HEK293 (cell line): Measurements from ENCODE around the gene NCEH1.
"Not testable (repeated sequence)": the region's sequence is repeated elsewhere in the genome, so short reads cannot be mapped to it uniquely, and the experiment has no call there.

Source experiments
- CTCF ChIA-PET: fragments of 350-600 bp; formaldehyde crosslinking; extraction: SDS; loops from one replicate; lab custom pipeline; 2021; ENCODE audit warnings: antibody characterized with exemption; lab: Yijun Ruan, JAX
- POLR2A ChIA-PET: fragments of 300-600 bp; formaldehyde crosslinking; extraction: SDS; loops from one replicate; lab custom pipeline; 2020; ENCODE audit warnings: antibody characterized with exemption, inconsistent platforms; lab: Yijun Ruan, JAX
- H3K27ac ChIP-seq: fragments of 200-500 bp; sonication (Bioruptor generic); 2 replicates; pipeline ENCODE4 v1.5.1; 2014; ENCODE audit warnings: low read depth, low read length, control low read depth, inconsistent platforms; ENCODE audit errors: extremely low read depth
- H3K36me3 ChIP-seq, 2 experiments: fragments of 200-500 bp in 1 of 2; sonication (Bioruptor generic) in 1 of 2; 1 replicate in 1 of 2; 2 replicates in 1 of 2; pipeline ENCODE4 v1.5.1; 2014 to 2017; ENCODE audit warnings: inconsistent platforms in 2 of 2, low read length in 2 of 2; ENCODE audit not compliant: control insufficient read depth in 2 of 2, insufficient read depth in 1 of 2
- H3K4me1 ChIP-seq: fragments of 200-500 bp; sonication (Bioruptor generic); 2 replicates; pipeline ENCODE4 v1.5.1; 2014; ENCODE audit warnings: mild to moderate bottlenecking, low read length, inconsistent platforms; ENCODE audit not compliant: control insufficient read depth, insufficient read depth
- H3K4me3 ChIP-seq: 2 replicates; pipeline ENCODE4 v1.5.1; 2011; ENCODE audit warnings: low read depth, mild to moderate bottlenecking, control low read depth, low read length, moderate library complexity
- H3K9me3 ChIP-seq: fragments of 200-500 bp; sonication (Bioruptor generic); 2 replicates; pipeline ENCODE4 v1.5.1; 2014; ENCODE audit warnings: low read depth, low read length, inconsistent platforms; ENCODE audit not compliant: control insufficient read depth, insufficient read depth
- HIC1 ChIP-seq: fragments of 450-650 bp; formaldehyde crosslinking; IDR thresholded peaks from 2 replicates; pipeline ENCODE4 v1.5.1; 2016; ENCODE audit warnings: missing biosample characterization, missing genetic modification characterization
- KLF17 ChIP-seq: fragments of 450-650 bp; formaldehyde crosslinking; IDR thresholded peaks from 2 replicates; pipeline ENCODE4 v1.5.1; 2016; ENCODE audit warnings: missing biosample characterization, missing genetic modification characterization
- PRDM2 ChIP-seq: fragments of 450-650 bp; formaldehyde crosslinking; IDR thresholded peaks from 2 replicates; pipeline ENCODE4 v1.5.1; 2016; ENCODE audit warnings: missing biosample characterization, missing genetic modification characterization, borderline replicate concordance
- PRDM6 ChIP-seq: fragments of 450-650 bp; formaldehyde crosslinking; IDR thresholded peaks from 2 replicates; pipeline ENCODE4 v1.5.1; 2017; ENCODE audit warnings: missing biosample characterization, missing genetic modification characterization
- TSHZ1 ChIP-seq: fragments of 450-650 bp; formaldehyde crosslinking; IDR thresholded peaks from 2 replicates; pipeline ENCODE4 v1.5.1; 2016; ENCODE audit warnings: missing biosample characterization, missing genetic modification characterization, borderline replicate concordance
- YY2 ChIP-seq: fragments of 450-650 bp; formaldehyde crosslinking; IDR thresholded peaks from 2 replicates; pipeline ENCODE4 v1.5.1; 2016; ENCODE audit warnings: missing biosample characterization, missing genetic modification characterization
- ZNF140 ChIP-seq: fragments of 450-650 bp; formaldehyde crosslinking; IDR thresholded peaks from 2 replicates; pipeline ENCODE4 v1.5.1; 2016; ENCODE audit warnings: missing biosample characterization, missing genetic modification characterization
- ZNF157 ChIP-seq: fragments of 450-650 bp; formaldehyde crosslinking; IDR thresholded peaks from 2 replicates; pipeline ENCODE4 v1.5.1; 2016; ENCODE audit warnings: missing biosample characterization, missing genetic modification characterization
- ZNF2 ChIP-seq: fragments of 450-650 bp; formaldehyde crosslinking; IDR thresholded peaks from 2 replicates; pipeline ENCODE4 v1.5.1; 2016; ENCODE audit warnings: missing biosample characterization, missing genetic modification characterization
- ZNF23 ChIP-seq: fragments of 450-650 bp; formaldehyde crosslinking; IDR thresholded peaks from 2 replicates; pipeline ENCODE4 v1.5.1; 2016; ENCODE audit warnings: missing biosample characterization, missing genetic modification characterization, borderline replicate concordance
- ZNF513 ChIP-seq: fragments of 450-650 bp; IDR thresholded peaks from 2 replicates; pipeline ENCODE4 v1.5.1; 2018; ENCODE audit warnings: missing biosample characterization, missing genetic modification characterization
- ZNF514 ChIP-seq: fragments of 450-650 bp; formaldehyde crosslinking; IDR thresholded peaks from 2 replicates; pipeline ENCODE4 v1.5.1; 2016; ENCODE audit warnings: missing biosample characterization, missing genetic modification characterization

NCEH1 gene

GRCh38 chr3:172705170-172705569 lies 5.7 kb downstream of the NCEH1 start (continued):
- TF ChIP-seq TSHZ1 (no peak), ZNF2 (tag by site-specific recombination) (no peak)
- TF ChIP-seq, all 188 proteins: peak for 0

- POLR2A ChIA-PET: interaction anchor here (1.2 kb wide), 1 partner anchor 46 kb away, joined by 3 read pairs; the partner anchor contains the start of gene ECT2
- H3K27ac ChIP-seq: no peak overlapping the region
- no peaks in the 10 kb centered on the region for H3K36me3 ChIP-seq
- H3K4me1 ChIP-seq: no peaks in the 10 kb centered on the region
- CTCF ChIA-PET: interaction anchor here (2.5 kb wide), 1 partner anchor 31 kb away, joined by 9 read pairs; no protein-coding TSS in a partner anchor
- no peaks in the 10 kb centered on the region for H3K9me3 ChIP-seq
- TF ChIP-seq ZNF140 (tag by site-specific recombination): no peak
- no peak for TF ChIP-seq ZNF513 (tag by site-specific recombination)
- H3K4me3 ChIP-seq: no peak overlapping the region
Measured at GRCh38 chr3:172704001-172704400, 6.9 kb downstream of the NCEH1 start.

GRCh38 chr3:172702731-172703130 lies 8.1 kb downstream of the NCEH1 start:
- H3K36me3 ChIP-seq, H3K9me3 ChIP-seq, H3K4me1 ChIP-seq, H3K4me3 ChIP-seq, H3K27ac ChIP-seq, POLR2A ChIA-PET: not testable (repeated sequence)
- CTCF ChIA-PET: interaction anchor here (2.3 kb wide), 1 partner anchor 8 kb away, joined by 7 read pairs; the partner anchor contains the start of gene NCEH1

- H3K27ac ChIP-seq: no peak overlapping the region
- no peaks in the 10 kb centered on the region for H3K9me3 ChIP-seq
- H3K36me3 ChIP-seq: no peaks in the 10 kb centered on the region
- no peaks in the 10 kb centered on the region for H3K4me1 ChIP-seq
- CTCF ChIA-PET: interaction anchor here (2.3 kb wide), 1 partner anchor 9 kb away, joined by 7 read pairs; the partner anchor contains the start of gene NCEH1
- POLR2A ChIA-PET: no interaction called here
- H3K4me3 ChIP-seq: no peak overlapping the region
- TF ChIP-seq ZNF514 (tag by site-specific recombination) (no peak), ZNF157 (tag by site-specific recombination) (no peak), KLF17 (tag by site-specific recombination) (no peak), PRDM6 (tag by site-specific recombination) (no peak), PRDM2 (tag by site-specific recombination) (no peak), YY2 (tag by site-specific recombination) (no peak), HIC1 (tag by site-specific recombination) (no peak), ZNF23 (tag by site-specific recombination) (no peak)
Measured at GRCh38 chr3:172702256-172702655, 8.6 kb downstream of the NCEH1 start.
